Uterus (tissue), 2 donors: ENCODE data around the gene ATP6V0C.

ENCODE experiments used
- POLR2A ChIP-seq, 2 donors: fragments of 450-650 bp; IDR thresholded peaks; one replicate each; pipeline ENCODE4 v1.6.1; 2016; ENCODE audit warnings: antibody characterized with exemption in 2 of 2, mild to moderate bottlenecking in 1 of 2, moderate library complexity in 1 of 2
- TF ChIP-seq, protein P1 (sequence below), 4 experiments: fragments of 200-600 bp in 2 of 4; fragments of 450-650 bp in 2 of 4; sonication (generic) in 2 of 4; IDR thresholded peaks; one replicate each; pipeline ENCODE4 v1.5.1; 2016 to 2019; ENCODE audit warnings: antibody characterized with exemption in 4 of 4, mild to moderate bottlenecking in 2 of 4, moderate library complexity in 1 of 4

DNA sequence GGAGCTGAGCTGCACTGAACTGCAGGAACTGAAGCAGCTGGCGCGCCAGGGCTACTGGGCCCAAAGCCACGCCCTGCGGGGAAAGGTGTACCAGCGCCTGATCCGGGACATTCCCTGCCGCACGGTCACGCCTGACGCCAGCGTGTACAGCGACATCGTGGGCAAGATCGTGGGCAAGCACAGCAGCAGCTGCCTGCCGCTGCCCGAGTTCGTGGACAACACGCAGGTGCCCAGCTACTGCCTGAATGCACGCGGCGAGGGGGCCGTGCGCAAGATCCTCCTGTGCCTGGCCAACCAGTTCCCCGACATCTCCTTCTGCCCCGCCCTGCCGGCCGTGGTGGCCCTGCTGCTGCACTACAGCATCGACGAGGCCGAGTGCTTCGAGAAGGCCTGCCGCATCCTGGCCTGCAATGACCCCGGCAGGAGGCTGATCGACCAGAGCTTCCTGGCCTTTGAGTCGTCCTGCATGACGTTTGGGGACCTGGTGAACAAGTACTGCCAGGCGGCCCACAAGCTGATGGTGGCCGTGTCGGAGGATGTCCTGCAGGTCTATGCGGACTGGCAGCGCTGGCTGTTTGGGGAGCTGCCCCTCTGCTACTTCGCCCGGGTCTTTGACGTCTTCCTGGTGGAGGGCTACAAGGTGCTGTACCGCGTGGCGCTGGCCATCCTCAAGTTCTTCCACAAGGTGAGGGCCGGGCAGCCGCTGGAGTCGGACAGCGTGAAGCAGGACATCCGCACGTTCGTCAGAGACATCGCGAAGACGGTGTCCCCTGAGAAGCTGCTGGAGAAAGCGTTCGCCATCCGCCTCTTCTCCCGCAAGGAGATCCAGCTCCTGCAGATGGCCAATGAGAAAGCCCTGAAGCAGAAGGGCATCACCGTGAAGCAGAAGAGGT lies 17.3 kb upstream of the ATP6V0C start:
- no peak for TF ChIP-seq POLR2A (IDR thresholded peaks at IDR 0.05)
- TF ChIP-seq, protein P1, sequence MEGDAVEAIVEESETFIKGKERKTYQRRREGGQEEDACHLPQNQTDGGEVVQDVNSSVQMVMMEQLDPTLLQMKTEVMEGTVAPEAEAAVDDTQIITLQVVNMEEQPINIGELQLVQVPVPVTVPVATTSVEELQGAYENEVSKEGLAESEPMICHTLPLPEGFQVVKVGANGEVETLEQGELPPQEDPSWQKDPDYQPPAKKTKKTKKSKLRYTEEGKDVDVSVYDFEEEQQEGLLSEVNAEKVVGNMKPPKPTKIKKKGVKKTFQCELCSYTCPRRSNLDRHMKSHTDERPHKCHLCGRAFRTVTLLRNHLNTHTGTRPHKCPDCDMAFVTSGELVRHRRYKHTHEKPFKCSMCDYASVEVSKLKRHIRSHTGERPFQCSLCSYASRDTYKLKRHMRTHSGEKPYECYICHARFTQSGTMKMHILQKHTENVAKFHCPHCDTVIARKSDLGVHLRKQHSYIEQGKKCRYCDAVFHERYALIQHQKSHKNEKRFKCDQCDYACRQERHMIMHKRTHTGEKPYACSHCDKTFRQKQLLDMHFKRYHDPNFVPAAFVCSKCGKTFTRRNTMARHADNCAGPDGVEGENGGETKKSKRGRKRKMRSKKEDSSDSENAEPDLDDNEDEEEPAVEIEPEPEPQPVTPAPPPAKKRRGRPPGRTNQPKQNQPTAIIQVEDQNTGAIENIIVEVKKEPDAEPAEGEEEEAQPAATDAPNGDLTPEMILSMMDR (IDR thresholded peaks at IDR 0.05): no peak
